Testis (tissue), 3 donors: ENCODE measurements around the gene CNST. TPM values are rescaled to one million over a fixed set of nuclear protein-coding genes. Genes with fewer than 3 reads are reported as not detected.
"Not testable (repeated sequence)": the region's sequence is repeated elsewhere in the genome, so short reads cannot be mapped to it uniquely, and the experiment has no call there.

Experiments
- DNase-seq: peaks from one replicate; pipeline ENCODE4 v3.0.0-alpha.2; 2019
- H3K27ac ChIP-seq, 2 donors: fragments of 200-600 bp; sonication (generic); one replicate each; pipeline ENCODE4 v1.5.1; 2019
- H3K27me3 ChIP-seq: fragments of 200-600 bp; sonication (generic); one replicate; pipeline ENCODE4 v1.5.1; 2019
- H3K36me3 ChIP-seq: fragments of 200-600 bp; sonication (generic); one replicate; pipeline ENCODE4 v1.5.1; 2017; ENCODE audit warnings: low read depth; ENCODE audit errors: missing control alignments
- H3K4me1 ChIP-seq: fragments of 200-600 bp; sonication (generic); one replicate; pipeline ENCODE4 v1.5.1; 2019
- H3K4me3 ChIP-seq, 2 donors: fragments of 200-600 bp; sonication (generic); one replicate each; pipeline ENCODE4 v1.5.1; 2017 to 2019
- H3K9me3 ChIP-seq: fragments of 200-600 bp; sonication (generic); one replicate; pipeline ENCODE4 v1.5.1; 2017
- POLR2A ChIP-seq: fragments of 450-650 bp; IDR thresholded peaks from one replicate; pipeline ENCODE4 v1.6.1; 2017; ENCODE audit warnings: antibody characterized with exemption, mild to moderate bottlenecking, moderate library complexity
- WGBS, 2 donors: methylation state at CpG; one replicate each; pipeline ENCODE4 v1.1.5; 2018; 5-methylcytosine and 5-hydroxymethylcytosine counted together
- intact Hi-C: fragments of 100-400 bp; cut with DNase I; formaldehyde crosslinking; loops from one replicate; pipeline ENCODE4 v1.15.1; 2023; ENCODE audit warnings: low total_unique reads
- polyA plus RNA-seq: library from polyadenylated mRNA; stranded (reverse); fragments of 350-450 nt; fragmentation: Illumina TruSeq; extraction: RNeasy Lipid Tissue Mini Kit (QIAGEN cat#74804); gene quantifications from one replicate; pipeline ENCODE4 v1.2.3, GENCODE V29; 2014; ENCODE audit warnings: low read depth, low replicate concordance; ENCODE audit not compliant: insufficient read depth
- total RNA-seq, 2 donors: library from RNA; depleted of rRNA; stranded (reverse); fragments of >200 nt; gene quantifications; one replicate each; pipeline ENCODE4 v1.2.3, GENCODE V29; 2016
- TF ChIP-seq, protein P1 (sequence below), 3 experiments: fragments of 450-650 bp in 2 of 3; fragments of 200-600 bp in 1 of 3; sonication (generic) in 1 of 3; IDR thresholded peaks; one replicate each; pipeline ENCODE4 v1.5.1; 2016 to 2019; ENCODE audit warnings: antibody characterized with exemption in 3 of 3, mild to moderate bottlenecking in 2 of 3, moderate library complexity in 1 of 3

Gene CNST
- total and polyA plus RNA-seq, 3 donors from 2014 or later: 26.6 to 61.6 (median 56.7) TPM

DNA sequence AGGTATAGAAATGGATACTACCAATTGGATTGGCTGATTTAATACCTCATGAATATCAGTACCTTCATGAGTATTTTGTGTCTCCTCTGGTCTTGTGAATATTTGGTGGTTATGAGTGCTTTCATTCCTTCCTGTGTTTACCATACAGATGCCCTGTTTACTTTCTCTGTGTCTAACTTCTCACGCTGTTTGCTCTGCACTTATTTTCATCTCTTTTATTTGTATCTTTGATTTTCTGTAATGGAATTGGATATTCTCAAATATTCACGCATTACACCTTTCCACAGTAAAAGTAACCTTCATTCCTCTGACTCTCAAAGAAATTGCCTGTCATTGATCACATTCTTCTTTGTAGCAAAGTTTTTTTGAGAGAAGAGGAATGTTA lies 16.8 kb downstream of the CNST start:
- no peak for DNase-seq
- H3K36me3 ChIP-seq: no peaks in the 10 kb centered on the region
- no peaks in the 10 kb centered on the region for H3K27me3 ChIP-seq
- TF ChIP-seq POLR2A: no peak
- TF ChIP-seq, protein P1, sequence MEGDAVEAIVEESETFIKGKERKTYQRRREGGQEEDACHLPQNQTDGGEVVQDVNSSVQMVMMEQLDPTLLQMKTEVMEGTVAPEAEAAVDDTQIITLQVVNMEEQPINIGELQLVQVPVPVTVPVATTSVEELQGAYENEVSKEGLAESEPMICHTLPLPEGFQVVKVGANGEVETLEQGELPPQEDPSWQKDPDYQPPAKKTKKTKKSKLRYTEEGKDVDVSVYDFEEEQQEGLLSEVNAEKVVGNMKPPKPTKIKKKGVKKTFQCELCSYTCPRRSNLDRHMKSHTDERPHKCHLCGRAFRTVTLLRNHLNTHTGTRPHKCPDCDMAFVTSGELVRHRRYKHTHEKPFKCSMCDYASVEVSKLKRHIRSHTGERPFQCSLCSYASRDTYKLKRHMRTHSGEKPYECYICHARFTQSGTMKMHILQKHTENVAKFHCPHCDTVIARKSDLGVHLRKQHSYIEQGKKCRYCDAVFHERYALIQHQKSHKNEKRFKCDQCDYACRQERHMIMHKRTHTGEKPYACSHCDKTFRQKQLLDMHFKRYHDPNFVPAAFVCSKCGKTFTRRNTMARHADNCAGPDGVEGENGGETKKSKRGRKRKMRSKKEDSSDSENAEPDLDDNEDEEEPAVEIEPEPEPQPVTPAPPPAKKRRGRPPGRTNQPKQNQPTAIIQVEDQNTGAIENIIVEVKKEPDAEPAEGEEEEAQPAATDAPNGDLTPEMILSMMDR (IDR thresholded peaks at IDR 0.05): no peak
- peak overlapping the region; percentile 80 to 82 for H3K27ac ChIP-seq
- no peaks in the 10 kb centered on the region for H3K9me3 ChIP-seq
- intact Hi-C loops: no loop called here
- peaks cover 78% of the 10 kb centered on the region for H3K4me1 ChIP-seq
- WGBS, 2 donors: 62 to 79% methylated on average over 2 of the region's 2 CpGs
- H3K4me3 ChIP-seq: no peak overlapping the region

DNA sequence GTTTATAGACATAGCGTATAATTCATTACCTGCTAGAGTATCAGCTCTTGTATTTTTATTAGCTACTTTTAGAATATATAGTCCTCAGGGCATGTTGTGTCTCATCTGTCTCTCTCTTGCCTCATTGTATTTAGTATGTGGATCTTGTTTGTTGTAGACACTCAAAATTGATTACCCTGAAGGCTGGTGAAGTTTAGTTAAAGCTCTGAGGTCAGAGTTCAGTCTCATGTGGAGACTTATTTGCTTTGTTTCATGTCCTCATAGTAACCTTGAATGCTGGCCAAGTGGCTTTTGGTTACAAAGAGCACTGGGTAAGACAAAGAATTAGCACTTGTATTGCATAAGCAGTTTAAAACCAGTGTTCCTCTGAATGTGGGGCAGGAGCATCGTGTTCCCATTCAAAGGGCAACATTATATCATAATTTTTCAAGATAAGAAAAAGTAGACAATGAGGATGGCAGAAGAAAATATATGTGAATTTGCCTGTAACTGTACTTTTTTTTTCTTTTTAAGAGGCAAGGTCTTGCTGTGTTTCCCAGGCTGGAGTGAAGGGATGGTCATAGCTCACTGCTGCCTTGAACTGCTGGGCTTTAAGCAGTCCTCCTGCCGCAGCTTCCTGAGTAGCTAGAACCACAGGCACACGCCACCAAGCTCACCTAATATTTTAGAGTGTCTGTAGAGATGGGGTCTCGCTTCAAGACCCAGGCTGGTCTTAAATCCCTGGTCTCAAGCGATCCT lies 17.4 kb downstream of the CNST start:
- H3K9me3 ChIP-seq: no peaks in the 10 kb centered on the region
- H3K4me3 ChIP-seq: no peak overlapping the region
- peak overlapping the region; percentile 82 to 85 for H3K27ac ChIP-seq
- TF ChIP-seq POLR2A: no peak
- TF ChIP-seq, protein P1 (IDR thresholded peaks at IDR 0.05): no peak
- intact Hi-C loops: no loop called here
- no peaks in the 10 kb centered on the region for H3K27me3 ChIP-seq
- WGBS, 2 donors: 54 to 67% methylated on average over 6 of the region's 6 CpGs
- DNase-seq: peak; percentile 94
- H3K4me1 ChIP-seq: peaks cover 76% of the 10 kb centered on the region
- no peaks in the 10 kb centered on the region for H3K36me3 ChIP-seq

DNA sequence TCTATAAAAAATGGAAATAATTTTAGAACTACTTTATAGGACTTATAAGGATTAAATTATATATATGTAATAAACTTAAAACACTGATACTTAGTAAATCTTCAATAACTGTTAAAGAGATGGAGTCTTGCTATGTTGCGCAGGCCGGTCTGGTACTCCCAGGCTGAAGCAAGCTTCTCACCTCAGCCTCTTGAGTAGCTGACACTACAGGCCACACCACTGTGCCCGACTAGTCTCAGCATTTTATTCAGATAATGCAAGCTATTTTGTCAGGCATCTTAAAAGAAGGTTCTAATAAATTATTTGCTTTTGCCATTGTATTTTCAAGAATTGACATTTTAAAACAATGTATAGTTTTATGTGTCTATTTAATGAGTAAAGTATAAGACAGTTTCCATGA lies 20.8 kb downstream of the CNST start:
- no peaks in the 10 kb centered on the region for H3K36me3 ChIP-seq
- peaks cover 51% of the 10 kb centered on the region for H3K4me1 ChIP-seq
- H3K4me3 ChIP-seq: no peak overlapping the region
- H3K9me3 ChIP-seq: no peaks in the 10 kb centered on the region
- peak overlapping the region; percentile 53 to 70 for H3K27ac ChIP-seq
- TF ChIP-seq POLR2A: no peak
- TF ChIP-seq, protein P1 (IDR thresholded peaks at IDR 0.05): no peak
- intact Hi-C loops: no loop called here
- DNase-seq: no peak
- H3K27me3 ChIP-seq: no peaks in the 10 kb centered on the region
- WGBS, 2 donors: 76% methylated on average over 3 of the region's 3 CpGs

DNA sequence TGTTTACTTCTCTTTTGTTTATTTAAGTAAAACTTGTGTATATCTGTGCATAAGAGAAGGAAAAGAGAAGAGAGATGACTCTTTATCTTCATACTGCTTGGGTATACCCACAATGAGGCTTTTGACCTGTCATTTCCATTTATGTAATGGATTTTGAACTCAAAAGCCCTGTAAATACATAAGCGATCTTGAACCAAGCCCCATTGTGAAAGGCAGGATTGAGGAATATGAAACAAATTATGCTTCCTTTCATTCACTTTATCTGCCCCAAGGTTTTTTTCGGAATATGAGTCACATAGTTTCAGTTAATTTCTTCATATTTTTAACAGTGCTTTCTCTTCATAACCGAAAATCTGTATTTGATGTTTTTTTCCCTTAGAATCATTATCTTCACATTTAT lies 21.4 kb downstream of the CNST start:
- H3K27ac ChIP-seq: peak overlapping the region; percentile 53 to 70
- no peaks in the 10 kb centered on the region for H3K27me3 ChIP-seq
- H3K9me3 ChIP-seq: no peaks in the 10 kb centered on the region
- intact Hi-C loops: no loop called here
- peaks cover 48% of the 10 kb centered on the region for H3K4me1 ChIP-seq
- DNase-seq: no peak
- no peaks in the 10 kb centered on the region for H3K36me3 ChIP-seq
- TF ChIP-seq, protein P1 (IDR thresholded peaks at IDR 0.05): no peak
- no peak for TF ChIP-seq POLR2A
- H3K4me3 ChIP-seq: no peak overlapping the region
- 27 to 28% methylated on average over 3 of the region's 3 CpGs for WGBS, 2 donors

DNA sequence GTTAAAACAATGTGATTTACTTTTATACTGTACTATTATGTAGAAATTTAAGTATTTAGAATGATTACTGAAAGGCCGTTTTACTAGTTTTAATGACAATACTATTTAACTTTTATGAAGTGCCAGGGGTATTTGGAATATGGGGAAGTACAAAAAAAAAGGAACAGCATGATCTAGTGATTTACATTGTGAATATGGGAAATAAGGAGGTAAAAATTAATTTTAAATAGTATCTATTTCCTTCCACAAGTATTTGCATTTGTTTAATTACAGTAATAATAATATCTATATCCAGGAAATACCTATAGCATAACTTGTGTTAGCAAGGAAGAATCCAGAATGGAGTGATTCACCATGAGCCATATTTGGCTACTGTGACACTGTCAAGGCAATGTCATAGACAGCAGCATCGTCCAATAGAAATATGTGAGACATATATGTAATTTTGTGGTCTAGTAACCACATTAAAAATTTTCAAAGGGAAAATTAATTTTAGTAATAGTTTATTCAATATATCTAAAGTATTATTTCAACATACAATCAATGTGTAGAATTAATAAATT lies 22.0 kb downstream of the CNST start:
- peaks cover 42% of the 10 kb centered on the region for H3K4me1 ChIP-seq
- peak overlapping the region; percentile 53 to 70 for H3K27ac ChIP-seq
- no peak overlapping the region for H3K4me3 ChIP-seq
- H3K9me3 ChIP-seq: no peaks in the 10 kb centered on the region
- no peak for DNase-seq
- intact Hi-C loops: no loop called here
- TF ChIP-seq, protein P1 (IDR thresholded peaks at IDR 0.05): no peak
- no peak for TF ChIP-seq POLR2A
- no peaks in the 10 kb centered on the region for H3K27me3 ChIP-seq
- WGBS, 2 donors: 59 to 61% methylated on average over 2 of the region's 2 CpGs
- no peaks in the 10 kb centered on the region for H3K36me3 ChIP-seq

DNA sequence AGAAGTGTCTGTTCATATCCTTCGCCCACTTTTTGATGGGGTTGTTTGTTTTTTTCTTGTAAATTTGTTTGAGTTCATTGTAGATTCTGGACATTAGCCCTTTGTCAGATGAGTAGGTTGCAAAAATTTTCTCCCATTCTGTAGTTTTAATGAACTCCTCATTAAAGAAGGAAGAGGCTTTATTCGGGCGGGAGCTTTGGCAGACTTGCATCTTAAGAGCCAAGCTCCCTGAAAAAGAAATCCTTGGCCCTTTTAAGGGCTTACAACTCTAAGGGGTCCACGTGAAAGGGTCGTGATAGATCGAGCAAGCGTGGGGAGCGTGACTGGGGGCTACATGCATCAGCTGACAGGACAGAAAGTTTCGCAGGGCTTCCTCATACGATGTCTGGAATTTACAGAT lies 23.7 kb downstream of the CNST start:
- H3K27me3 ChIP-seq, intact Hi-C loops: not testable (repeated sequence)
- 84 to 95% methylated on average over 10 of the region's 10 CpGs for WGBS, 2 donors

More for the DNA sequence above, 23.7 kb downstream of the CNST start:
- peak overlapping the region; percentile 41 to 63 for H3K27ac ChIP-seq
- H3K4me3 ChIP-seq, H3K36me3 ChIP-seq, H3K9me3 ChIP-seq, DNase-seq: not testable (repeated sequence)
- peaks cover 27% of the 10 kb centered on the region for H3K4me1 ChIP-seq
